ENCODE measurements around the gene MEPE. TPM values are rescaled to one million over a fixed set of nuclear protein-coding genes. Genes with fewer than 3 reads are reported as not detected.

Gene MEPE
- total and polyA plus RNA-seq, 10 of the 15 experiments (the other 5 are each of a cell fraction or from before 2014, with no cell fraction given), result not detected

GRCh38 chr4:87856816-87857215 is 24.0 kb downstream of the MEPE start:
- no peaks in the 10 kb centered on the region for H3K4me1 ChIP-seq (ENCODE audit: control insufficient read depth, insufficient read depth, low read length)
- no peak overlapping the region for H2AFZ ChIP-seq (ENCODE audit: control insufficient read depth, low read depth, low read length)
- no peak overlapping the region for H3K27ac ChIP-seq (ENCODE audit: control insufficient read depth, insufficient read depth)
- ChIA-PET CTCF (interaction anchor here (1.1 to 3.9 kb wide), 5 partner anchors 8 to 355 kb away, joined by 3 to 19 read pairs (median 5); no protein-coding TSS in a partner anchor), RAD21 (ENCODE audit: unreplicated experiment) (interaction anchor here (1.0 kb wide), 1 partner anchor 355 kb away, joined by 3 read pairs; no protein-coding TSS in a partner anchor), SMC1A (ENCODE audit: uncharacterized antibody, unreplicated experiment) (interaction anchor here (0.7 kb wide), 1 partner anchor 359 kb away, joined by 3 read pairs; no protein-coding TSS in a partner anchor), POLR2A (no interaction called here)
- no peak overlapping the region for H3K4me2 ChIP-seq (ENCODE audit: control insufficient read depth, insufficient read depth)
- H3K36me3 ChIP-seq (ENCODE audit: control insufficient read depth in 2 of 2, insufficient read depth in 2 of 2, low read length in 1 of 2), result no peaks in the 10 kb centered on the region
- FAIRE-seq (no peak), ATAC-seq (no peak), DNase-seq (ENCODE audit: low read depth, low spot score) (no peak)
- no peaks in the 10 kb centered on the region for H3K79me2 ChIP-seq (ENCODE audit: control insufficient read depth, insufficient read depth, low read length)
- WGBS (ENCODE audit: insufficient coverage, insufficient replicate concordance, low lambda C conversion rate, missing lambda C conversion rate), result 0% methylated on average over 1 of the region's 1 CpG
- intact Hi-C loops (cut with micrococcal nuclease; ENCODE audit: unreplicated experiment) (no loop called here), in situ Hi-C loops (cut with MboI) (no loop called here)
- no peaks in the 10 kb centered on the region for H4K20me1 ChIP-seq (ENCODE audit: control insufficient read depth, insufficient read depth)
- no peak overlapping the region for H3K4me3 ChIP-seq
- no peaks in the 10 kb centered on the region for H3K27me3 ChIP-seq (replicated peaks in 1 of 2; ENCODE audit: control insufficient read depth in 2 of 2, insufficient read depth in 2 of 2, low read length in 1 of 2)
- no peaks in the 10 kb centered on the region for H3K9me3 ChIP-seq (replicated peaks; ENCODE audit: control insufficient read depth, insufficient read depth, low read length)
- H3K9ac ChIP-seq (ENCODE audit: control insufficient read depth, insufficient read depth, low read length), result no peak overlapping the region
- TF ChIP-seq TCF3 (IDR thresholded peaks at IDR 0.05; ENCODE audit: borderline replicate concordance, insufficient read depth, low read depth, low read length) (no peak), JUNB (IDR thresholded peaks at IDR 0.05) (no peak), HDAC6 (IDR thresholded peaks at IDR 0.05; ENCODE audit: unreplicated experiment) (no peak), PML (IDR thresholded peaks at IDR 0.05; ENCODE audit: low read length) (no peak), CEBPB (IDR thresholded peaks at IDR 0.05; ENCODE audit: borderline replicate concordance in 1 of 2, low read depth in 2 of 2, low read length in 2 of 2) (no peak), EED (IDR thresholded peaks at IDR 0.05; ENCODE audit: low read depth) (no peak)
- no TSS peak for BruUV-seq (replicated peaks)

GRCh38 chr4:87857789-87858188 is 25.0 kb downstream of the MEPE start:
- H2AFZ ChIP-seq (ENCODE audit: control insufficient read depth, low read depth, low read length), result no peak overlapping the region
- SMC1A ChIA-PET (ENCODE audit: uncharacterized antibody, unreplicated experiment), result no interaction called here
- POLR2A ChIA-PET, result no interaction called here
- no peaks in the 10 kb centered on the region for H3K9me3 ChIP-seq (replicated peaks; ENCODE audit: control insufficient read depth, insufficient read depth, low read length)
- H3K4me1 ChIP-seq (ENCODE audit: control insufficient read depth, insufficient read depth, low read length), result no peaks in the 10 kb centered on the region
- H4K20me1 ChIP-seq (ENCODE audit: control insufficient read depth, insufficient read depth), result no peaks in the 10 kb centered on the region
- ATAC-seq (no peak), DNase-seq (ENCODE audit: low read depth, low spot score) (no peak), FAIRE-seq (no peak)
- no TSS peak for BruUV-seq (replicated peaks)
- RAD21 ChIA-PET (ENCODE audit: unreplicated experiment), result no interaction called here
- intact Hi-C loops (cut with micrococcal nuclease; ENCODE audit: unreplicated experiment) (no loop called here), in situ Hi-C loops (cut with MboI) (no loop called here)
- H3K4me2 ChIP-seq (ENCODE audit: control insufficient read depth, insufficient read depth), result no peak overlapping the region
- H3K9ac ChIP-seq (ENCODE audit: control insufficient read depth, insufficient read depth, low read length), result no peak overlapping the region
- CTCF ChIA-PET, result interaction anchor here (1.1 to 3.9 kb wide), 4 partner anchors 9 to 354 kb away, joined by 3 to 19 read pairs (median 6); no protein-coding TSS in a partner anchor
- H3K4me3 ChIP-seq, result no peak overlapping the region
- no peaks in the 10 kb centered on the region for H3K36me3 ChIP-seq (ENCODE audit: control insufficient read depth in 2 of 2, insufficient read depth in 2 of 2, low read length in 1 of 2)
- WGBS (ENCODE audit: insufficient coverage, insufficient replicate concordance, low lambda C conversion rate, missing lambda C conversion rate), result under 1% methylated on average over 5 of the region's 5 CpGs
- H3K27ac ChIP-seq (ENCODE audit: control insufficient read depth, insufficient read depth), result no peak overlapping the region
- H3K27me3 ChIP-seq (replicated peaks in 1 of 2; ENCODE audit: control insufficient read depth in 2 of 2, insufficient read depth in 2 of 2, low read length in 1 of 2), result no peaks in the 10 kb centered on the region
- H3K79me2 ChIP-seq (ENCODE audit: control insufficient read depth, insufficient read depth, low read length), result no peaks in the 10 kb centered on the region
- TF ChIP-seq BRCA1 (IDR thresholded peaks at IDR 0.05; ENCODE audit: low read depth, low read length) (no peak), CEBPB (IDR thresholded peaks at IDR 0.05; ENCODE audit: borderline replicate concordance in 1 of 2, low read depth in 2 of 2, low read length in 2 of 2) (no peak), STAT3 (IDR thresholded peaks at IDR 0.05; ENCODE audit: low read depth, low read length) (no peak), FOXK2 (IDR thresholded peaks at IDR 0.05) (no peak), RELB (IDR thresholded peaks at IDR 0.05; ENCODE audit: low read depth) (no peak), ZNF274 (IDR thresholded peaks at IDR 0.05; ENCODE audit: insufficient read depth, insufficient read length) (no peak), RAD21 (IDR thresholded peaks at IDR 0.05; ENCODE audit: insufficient read depth, low read depth, low read length) (no peak), EED (IDR thresholded peaks at IDR 0.05; ENCODE audit: low read depth) (no peak), IRF4 (IDR thresholded peaks at IDR 0.05; ENCODE audit: low read depth, low read length) (no peak), GABPA (IDR thresholded peaks at IDR 0.05; ENCODE audit: low read depth) (no peak), IKZF1 (conservative IDR thresholded peaks at IDR 0.05) (no peak), MEF2B (IDR thresholded peaks at IDR 0.05; ENCODE audit: partially characterized antibody, poor library complexity, severe bottlenecking) (no peak)
